IPS-18a (cell line): ENCODE results near the gene ARCN1.

Experiments used
- H3K27ac ChIP-seq: one replicate; pipeline ENCODE4 v1.5.1; 2013; ENCODE audit warnings: low read length
- H3K27me3 ChIP-seq: one replicate; pipeline ENCODE4 v1.6.1; 2013; ENCODE audit warnings: mild to moderate bottlenecking, low read length; ENCODE audit not compliant: control insufficient read depth, insufficient read depth
- H3K36me3 ChIP-seq: one replicate; pipeline ENCODE4 v1.6.1; 2013; ENCODE audit warnings: low read depth, low read length; ENCODE audit not compliant: control insufficient read depth
- H3K4me1 ChIP-seq: one replicate; pipeline ENCODE4 v1.6.1; 2013; ENCODE audit warnings: low read depth, low read length; ENCODE audit not compliant: control insufficient read depth
- H3K4me3 ChIP-seq: one replicate; pipeline ENCODE4 v1.5.1; 2013; ENCODE audit warnings: low read length
- H3K9ac ChIP-seq: one replicate; pipeline ENCODE4 v1.6.1; 2013; ENCODE audit warnings: mild to moderate bottlenecking, low read length, moderate library complexity
- H3K9me3 ChIP-seq: one replicate; pipeline ENCODE4 v1.6.1; 2013; ENCODE audit warnings: low read depth, low read length; ENCODE audit not compliant: control insufficient read depth

Gene ARCN1

DNA sequence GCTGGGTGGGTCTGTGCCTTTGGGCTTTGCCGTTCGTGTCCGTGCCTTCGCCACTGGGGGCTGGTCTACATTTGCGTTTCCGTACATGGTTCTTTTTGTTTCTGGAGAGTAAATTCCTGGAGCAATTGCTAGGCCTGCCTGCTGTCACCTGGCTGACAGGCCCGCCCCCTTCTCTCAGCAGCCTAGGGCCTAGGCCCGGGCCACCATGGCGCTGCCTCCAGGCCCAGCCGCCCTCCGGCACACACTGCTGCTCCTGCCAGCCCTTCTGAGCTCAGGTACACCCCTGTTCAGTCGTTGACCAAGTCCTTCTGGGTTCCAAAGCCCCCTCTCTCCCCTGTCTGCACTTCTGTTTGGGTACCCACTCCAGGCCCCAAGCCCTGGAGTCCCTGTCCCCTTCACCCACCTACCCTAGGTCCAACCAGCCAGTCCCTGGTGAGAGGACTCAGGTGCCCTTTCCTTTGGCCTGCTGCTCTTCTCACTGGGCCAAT is 40.6 kb upstream of the ARCN1 start:
- Histone ChIP-seq H3K27me3 (peaks cover 13% of the 10 kb centered on the region), H3K9me3 (no peaks in the 10 kb centered on the region), H3K27ac (no peak overlapping the region), H3K9ac (peak overlapping the region; percentile 44), H3K4me3 (peak overlapping the region; percentile 88), H3K36me3 (no peaks in the 10 kb centered on the region), H3K4me1 (peaks cover 17% of the 10 kb centered on the region)

DNA sequence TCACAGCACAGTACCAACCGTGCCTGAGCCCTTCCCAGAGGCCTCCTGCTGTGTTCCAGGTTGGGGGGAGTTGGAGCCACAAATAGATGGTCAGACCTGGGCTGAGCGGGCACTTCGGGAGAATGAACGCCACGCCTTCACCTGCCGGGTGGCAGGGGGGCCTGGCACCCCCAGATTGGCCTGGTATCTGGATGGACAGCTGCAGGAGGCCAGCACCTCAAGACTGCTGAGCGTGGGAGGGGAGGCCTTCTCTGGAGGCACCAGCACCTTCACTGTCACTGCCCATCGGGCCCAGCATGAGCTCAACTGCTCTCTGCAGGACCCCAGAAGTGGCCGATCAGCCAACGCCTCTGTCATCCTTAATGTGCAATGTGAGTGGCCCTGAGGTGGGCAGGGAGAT is 40.1 kb upstream of the ARCN1 start:
- peak overlapping the region; percentile 88 for H3K4me3 ChIP-seq
- H3K36me3 ChIP-seq = no peaks in the 10 kb centered on the region
- peaks cover 13% of the 10 kb centered on the region for H3K27me3 ChIP-seq
- no peak overlapping the region for H3K27ac ChIP-seq
- no peaks in the 10 kb centered on the region for H3K9me3 ChIP-seq
- no peak overlapping the region for H3K9ac ChIP-seq
- peaks cover 15% of the 10 kb centered on the region for H3K4me1 ChIP-seq

DNA sequence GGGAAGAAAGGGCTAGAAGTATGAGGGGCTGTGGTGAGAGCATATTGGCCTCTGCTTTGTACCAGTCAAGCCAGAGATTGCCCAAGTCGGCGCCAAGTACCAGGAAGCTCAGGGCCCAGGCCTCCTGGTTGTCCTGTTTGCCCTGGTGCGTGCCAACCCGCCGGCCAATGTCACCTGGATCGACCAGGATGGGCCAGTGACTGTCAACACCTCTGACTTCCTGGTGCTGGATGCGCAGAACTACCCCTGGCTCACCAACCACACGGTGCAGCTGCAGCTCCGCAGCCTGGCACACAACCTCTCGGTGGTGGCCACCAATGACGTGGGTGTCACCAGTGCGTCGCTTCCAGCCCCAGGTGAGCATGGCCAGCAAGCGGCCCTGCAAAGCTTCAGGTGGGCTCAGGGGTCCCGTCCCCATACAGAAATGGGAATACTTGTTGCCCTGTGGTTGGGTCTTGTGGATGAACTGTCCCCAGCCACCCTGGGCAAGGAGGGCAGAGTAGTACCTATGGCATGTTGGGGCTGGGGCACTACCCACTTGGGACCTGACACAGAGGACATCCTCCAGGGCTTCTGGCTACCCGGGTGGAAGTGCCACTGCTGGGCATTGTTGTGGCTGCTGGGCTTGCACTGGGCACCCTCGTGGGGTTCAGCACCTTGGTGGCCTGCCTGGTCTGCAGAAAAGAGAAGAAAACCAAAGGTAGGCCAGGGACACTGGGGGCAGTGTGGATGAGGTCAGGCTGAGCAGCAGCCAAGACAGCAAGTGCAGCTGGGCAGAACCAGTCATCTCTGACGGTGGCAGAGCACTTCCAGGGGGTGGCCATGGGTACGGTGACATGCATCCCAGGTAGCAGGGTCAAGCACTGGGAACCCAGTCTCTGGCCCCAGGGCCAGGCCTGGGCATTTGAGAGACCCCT is 39.1 kb upstream of the ARCN1 start:
- Histone ChIP-seq H3K27ac (no peak overlapping the region), H3K36me3 (no peaks in the 10 kb centered on the region), H3K9ac (no peak overlapping the region), H3K4me3 (no peak overlapping the region), H3K9me3 (no peaks in the 10 kb centered on the region), H3K4me1 (peaks cover 14% of the 10 kb centered on the region), H3K27me3 (peaks cover 13% of the 10 kb centered on the region)

DNA sequence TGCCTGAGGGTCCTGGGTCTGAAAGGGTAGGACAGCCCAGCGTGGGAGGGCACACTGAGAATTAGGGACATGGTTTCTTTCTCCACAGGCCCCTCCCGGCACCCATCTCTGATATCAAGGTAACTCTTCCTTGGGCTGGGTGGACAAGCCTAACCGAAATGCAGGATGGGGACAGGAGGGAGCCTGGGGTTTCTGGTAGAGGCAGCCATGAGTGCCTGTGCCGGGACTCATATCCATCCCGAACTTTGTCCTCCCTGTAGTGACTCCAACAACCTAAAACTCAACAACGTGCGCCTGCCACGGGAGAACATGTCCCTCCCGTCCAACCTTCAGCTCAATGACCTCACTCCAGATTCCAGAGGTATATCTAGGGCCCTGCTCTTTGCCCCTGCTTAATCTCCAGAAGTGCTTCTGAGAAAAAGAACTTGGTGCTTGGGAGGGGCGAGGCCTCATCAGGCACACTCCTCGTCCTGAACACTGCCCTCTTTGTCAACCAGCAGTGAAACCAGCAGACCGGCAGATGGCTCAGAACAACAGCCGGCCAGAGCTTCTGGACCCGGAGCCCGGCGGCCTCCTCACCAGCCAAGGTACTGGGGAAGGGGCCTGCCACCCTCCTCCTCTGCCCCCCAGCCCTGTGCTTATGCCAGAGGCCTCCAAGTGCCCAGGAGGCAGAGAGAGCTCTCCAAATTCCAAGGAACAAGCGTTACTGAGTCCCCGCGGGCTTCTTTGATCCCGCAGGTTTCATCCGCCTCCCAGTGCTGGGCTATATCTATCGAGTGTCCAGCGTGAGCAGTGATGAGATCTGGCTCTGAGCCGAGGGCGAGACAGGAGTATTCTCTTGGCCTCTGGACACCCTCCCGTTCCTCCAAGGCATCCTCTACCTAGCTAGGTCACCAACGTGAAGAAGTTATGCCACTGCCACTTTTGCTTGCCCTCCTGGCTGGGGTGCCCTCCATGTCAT is 38.2 kb upstream of the ARCN1 start:
- peaks cover 12% of the 10 kb centered on the region for H3K27me3 ChIP-seq
- no peak overlapping the region for H3K4me3 ChIP-seq
- H3K9ac ChIP-seq = no peak overlapping the region
- H3K36me3 ChIP-seq = no peaks in the 10 kb centered on the region
- no peak overlapping the region for H3K27ac ChIP-seq
- H3K4me1 ChIP-seq = peaks cover 12% of the 10 kb centered on the region
- no peaks in the 10 kb centered on the region for H3K9me3 ChIP-seq

DNA sequence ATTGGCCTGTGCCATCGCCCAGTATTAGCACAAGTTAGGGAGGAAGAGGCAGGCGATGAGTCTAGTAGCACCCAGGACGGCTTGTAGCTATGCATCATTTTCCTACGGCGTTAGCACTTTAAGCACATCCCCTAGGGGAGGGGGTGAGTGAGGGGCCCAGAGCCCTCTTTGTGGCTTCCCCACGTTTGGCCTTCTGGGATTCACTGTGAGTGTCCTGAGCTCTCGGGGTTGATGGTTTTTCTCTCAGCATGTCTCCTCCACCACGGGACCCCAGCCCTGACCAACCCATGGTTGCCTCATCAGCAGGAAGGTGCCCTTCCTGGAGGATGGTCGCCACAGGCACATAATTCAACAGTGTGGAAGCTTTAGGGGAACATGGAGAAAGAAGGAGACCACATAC is 36.9 kb upstream of the ARCN1 start:
- Histone ChIP-seq H3K27ac (no peak overlapping the region), H3K4me3 (no peak overlapping the region), H3K4me1 (no peaks in the 10 kb centered on the region), H3K9ac (no peak overlapping the region), H3K36me3 (no peaks in the 10 kb centered on the region), H3K9me3 (no peaks in the 10 kb centered on the region), H3K27me3 (no peaks in the 10 kb centered on the region)

DNA sequence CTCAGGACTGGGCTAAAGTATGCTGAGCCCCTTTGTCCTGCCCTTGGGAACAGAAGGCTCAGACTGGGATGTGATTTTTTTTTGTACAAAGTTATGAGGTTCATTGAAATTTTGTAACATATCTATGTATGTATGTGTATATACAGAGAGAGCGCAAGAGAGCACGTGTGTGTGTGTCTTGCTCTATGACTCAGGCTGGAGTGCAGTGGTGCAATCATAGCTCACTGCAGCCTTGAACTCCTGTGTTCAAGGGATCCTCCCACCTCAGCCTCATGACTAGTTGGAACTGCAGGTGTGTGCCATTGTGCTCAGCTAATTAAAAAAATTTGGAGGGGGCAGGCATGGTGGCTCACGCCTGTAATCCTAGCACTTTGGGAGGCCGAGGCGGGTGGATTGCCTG is 35.5 kb upstream of the ARCN1 start:
- no peak overlapping the region for H3K4me3 ChIP-seq
- no peak overlapping the region for H3K9ac ChIP-seq
- H3K27me3 ChIP-seq = no peaks in the 10 kb centered on the region
- no peak overlapping the region for H3K27ac ChIP-seq
- no peaks in the 10 kb centered on the region for H3K9me3 ChIP-seq
- H3K36me3 ChIP-seq = no peaks in the 10 kb centered on the region
- H3K4me1 ChIP-seq = no peaks in the 10 kb centered on the region

DNA sequence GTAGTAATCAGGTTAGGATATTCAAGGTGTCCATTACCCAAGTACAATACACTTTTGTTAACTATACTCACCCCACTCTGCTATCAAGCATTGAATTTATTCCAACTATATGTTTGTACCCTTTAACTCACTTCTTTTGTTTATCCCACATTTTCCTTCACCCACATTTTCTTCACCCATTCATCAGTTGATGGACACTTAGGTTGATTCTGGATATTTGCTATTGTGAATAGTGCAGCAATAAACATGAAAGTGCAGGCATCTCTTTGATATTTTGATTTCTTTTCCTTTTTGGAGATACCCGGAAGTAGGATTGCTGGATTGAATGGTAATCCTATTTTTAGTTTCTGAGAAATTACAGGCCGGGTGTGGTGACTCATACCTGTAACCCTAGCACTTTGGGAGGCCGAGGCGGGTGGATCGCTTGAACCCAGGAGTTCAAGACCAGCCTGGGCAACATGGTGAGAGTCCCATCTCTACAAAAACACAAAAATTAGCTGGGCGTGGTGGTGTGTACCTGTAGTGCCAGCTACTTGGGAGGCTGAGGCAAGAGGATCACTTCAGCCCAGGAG is 34.7 kb upstream of the ARCN1 start:
- H3K27me3 ChIP-seq = no peaks in the 10 kb centered on the region
- H3K4me1 ChIP-seq = no peaks in the 10 kb centered on the region
- no peaks in the 10 kb centered on the region for H3K36me3 ChIP-seq
- H3K4me3 ChIP-seq = no peak overlapping the region
- H3K9me3 ChIP-seq = no peaks in the 10 kb centered on the region
- H3K27ac ChIP-seq = no peak overlapping the region
- H3K9ac ChIP-seq = no peak overlapping the region

DNA sequence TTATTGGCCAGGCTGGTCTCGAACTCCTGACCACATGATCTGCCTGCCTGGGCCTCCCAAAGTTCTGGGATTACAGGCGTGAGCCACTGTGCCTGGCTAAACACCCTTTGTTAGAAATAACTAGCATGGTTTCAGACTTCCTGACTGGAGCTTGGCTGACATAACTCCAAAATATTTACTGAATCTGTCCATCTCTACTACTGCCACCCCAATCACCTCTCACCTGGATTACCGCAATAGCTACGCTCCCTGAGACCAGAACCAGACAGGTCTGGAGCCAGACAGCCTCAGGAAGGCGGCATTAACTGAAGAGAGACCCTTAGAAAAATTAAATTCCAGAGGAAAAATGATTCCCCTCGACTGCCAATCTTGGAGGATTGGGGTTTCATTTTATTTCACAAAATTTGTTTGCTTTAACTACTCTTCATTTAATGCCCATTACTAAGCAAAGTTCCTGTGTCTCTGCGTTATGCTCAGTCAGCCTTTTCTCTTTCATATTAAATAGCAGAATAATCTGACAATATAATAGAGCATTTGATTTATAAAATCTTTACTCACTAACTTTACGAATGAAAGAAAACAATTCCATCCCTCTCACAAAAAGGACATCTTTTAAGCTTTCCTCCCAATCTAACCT is 28.1 kb upstream of the ARCN1 start:
- Histone ChIP-seq H3K4me1 (no peaks in the 10 kb centered on the region), H3K36me3 (no peaks in the 10 kb centered on the region), H3K27ac (no peak overlapping the region), H3K27me3 (no peaks in the 10 kb centered on the region), H3K9ac (no peak overlapping the region), H3K9me3 (no peaks in the 10 kb centered on the region), H3K4me3 (no peak overlapping the region)

DNA sequence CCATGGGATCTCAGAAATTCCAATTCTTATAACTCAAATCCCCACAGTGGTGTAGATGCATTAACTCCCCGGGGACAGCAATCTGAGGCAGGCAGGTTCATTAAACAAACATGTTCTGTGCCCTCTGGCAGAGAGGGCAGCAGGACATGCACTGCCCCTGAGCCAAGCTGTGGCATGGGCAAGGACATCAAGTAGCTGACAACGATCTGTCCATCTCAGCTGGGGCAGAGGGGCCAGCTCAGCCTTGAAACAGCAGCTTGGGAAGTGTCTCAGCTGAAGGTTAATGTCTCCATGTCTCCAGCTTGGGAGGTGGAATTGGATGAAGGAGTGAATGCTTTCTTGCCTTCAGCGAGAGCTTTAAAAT is 27.6 kb upstream of the ARCN1 start:
- Histone ChIP-seq H3K4me3 (no peak overlapping the region), H3K9me3 (no peaks in the 10 kb centered on the region), H3K27me3 (no peaks in the 10 kb centered on the region), H3K36me3 (no peaks in the 10 kb centered on the region), H3K27ac (no peak overlapping the region), H3K4me1 (no peaks in the 10 kb centered on the region), H3K9ac (no peak overlapping the region)

DNA sequence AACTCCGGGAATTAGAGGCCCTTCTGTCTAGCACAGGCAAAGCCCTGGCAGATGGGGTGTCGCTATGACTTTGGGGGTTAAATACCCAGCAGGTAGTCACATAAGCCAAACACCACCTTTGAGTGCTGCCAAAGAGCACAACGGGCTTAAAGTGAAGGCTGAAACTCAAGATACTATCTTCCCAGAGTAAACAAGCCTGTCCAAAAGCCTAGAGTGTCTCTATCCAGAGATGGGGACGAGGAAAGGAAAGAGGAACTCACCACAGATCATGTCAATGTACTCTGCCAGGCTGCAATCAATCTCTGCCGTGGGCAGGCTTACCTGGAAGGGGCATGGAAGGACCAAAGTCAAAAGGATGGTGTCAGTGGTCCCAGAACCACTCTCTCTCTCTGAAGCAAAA is 26.7 kb upstream of the ARCN1 start:
- H3K27ac ChIP-seq = no peak overlapping the region
- no peak overlapping the region for H3K9ac ChIP-seq
- H3K9me3 ChIP-seq = no peaks in the 10 kb centered on the region
- no peaks in the 10 kb centered on the region for H3K27me3 ChIP-seq
- H3K4me1 ChIP-seq = no peaks in the 10 kb centered on the region
- no peak overlapping the region for H3K4me3 ChIP-seq
- H3K36me3 ChIP-seq = no peaks in the 10 kb centered on the region

DNA sequence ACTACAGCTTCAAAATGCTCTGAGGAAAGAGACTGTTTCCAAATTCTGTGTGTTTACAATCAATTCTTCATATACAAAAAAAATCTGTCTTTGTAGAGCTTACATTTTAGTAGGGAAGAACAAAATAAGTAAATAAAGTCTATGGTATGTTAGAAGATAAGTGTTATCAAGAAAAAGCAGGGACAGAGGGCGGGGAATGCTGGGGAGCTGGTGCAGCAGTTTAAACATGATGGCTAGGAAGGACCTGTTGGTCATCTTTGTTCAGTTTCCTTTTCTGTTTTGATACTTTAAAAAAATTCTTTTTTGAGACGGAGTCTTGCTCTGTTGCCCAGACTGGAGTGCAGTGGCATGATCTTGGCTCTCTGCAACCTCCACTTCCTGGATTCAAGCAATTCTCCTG is 25.1 kb upstream of the ARCN1 start:
- no peak overlapping the region for H3K9ac ChIP-seq
- H3K4me1 ChIP-seq = no peaks in the 10 kb centered on the region
- no peaks in the 10 kb centered on the region for H3K9me3 ChIP-seq
- no peaks in the 10 kb centered on the region for H3K27me3 ChIP-seq
- H3K36me3 ChIP-seq = no peaks in the 10 kb centered on the region
- no peak overlapping the region for H3K27ac ChIP-seq
- H3K4me3 ChIP-seq = no peak overlapping the region
